ENCODE data around the gene MGLL. TPM values are rescaled to one million over a fixed set of nuclear protein-coding genes. Genes with fewer than 3 reads are reported as not detected.

MGLL gene
- total and polyA plus RNA-seq, 8 donors = 10.5 to 118 (median 37.9) TPM

GRCh38 chr3:127768346-127769008, 53.8 kb downstream of the MGLL start:
- DNase-seq = no peak

GRCh38 chr3:127767126-127767525, 55.2 kb downstream of the MGLL start:
- no peak for DNase-seq
- peaks cover 13 to 52% (median 21%) of the 10 kb centered on the region in 4 donors for H3K4me1 ChIP-seq
- TF ChIP-seq CTCF (IDR thresholded peaks at IDR 0.05) = no peak
- TF ChIP-seq POLR2AphosphoS5 (IDR thresholded peaks at IDR 0.05) = no peak
- no peak for TF ChIP-seq POLR2A (IDR thresholded peaks at IDR 0.05)
- no peak for TF ChIP-seq EP300 (IDR thresholded peaks at IDR 0.05)
- H3K9me3 ChIP-seq = peaks cover 0 to 8% (median 7%) of the 10 kb centered on the region in 4 donors
- no peaks in the 10 kb centered on the region for H3K36me3 ChIP-seq
- H3K4me3 ChIP-seq = no peak overlapping the region
- intact Hi-C loops (cut with DNase I; ENCODE audit: low total_unique reads) = no loop called here
- no peaks in the 10 kb centered on the region for H3K27me3 ChIP-seq
- WGBS, 5 donors = 26 to 65% (median 39%) methylated on average over 1 of the region's 1 CpG
- H3K27ac ChIP-seq = peak overlapping the region in 1 of 5 donors; percentile 71

More at GRCh38 chr3:127768346-127769008, 53.8 kb downstream of the MGLL start:
- Histone ChIP-seq H3K36me3 (no peaks in the 10 kb centered on the region), H3K4me3 (no peak overlapping the region), H3K4me1 (peaks cover under 1 to 38% (median 8%) of the 10 kb centered on the region in 4 donors), H3K9me3 (peaks cover 0 to 8% (median 7%) of the 10 kb centered on the region in 4 donors), H3K27ac (peak overlapping the region; percentile 42 to 74 (median 62)), H3K27me3 (no peaks in the 10 kb centered on the region)
- no peak for TF ChIP-seq CTCF (IDR thresholded peaks at IDR 0.05)
- peak in 1 of 3 donors; percentile 52 for TF ChIP-seq POLR2AphosphoS5 (IDR thresholded peaks at IDR 0.05)
- no peak for TF ChIP-seq EP300 (IDR thresholded peaks at IDR 0.05)
- intact Hi-C loops (cut with DNase I; ENCODE audit: low total_unique reads) = no loop called here
- WGBS, 5 donors = 54 to 77% (median 75%) methylated on average over 4 of the region's 4 CpGs

- Histone ChIP-seq H3K27me3 (no peaks in the 10 kb centered on the region), H3K9me3 (peaks cover 0 to 8% (median 7%) of the 10 kb centered on the region in 4 donors), H3K4me3 (no peak overlapping the region), H3K4me1 (peaks cover 20 to 59% (median 30%) of the 10 kb centered on the region in 4 donors), H3K27ac (no peak overlapping the region), H3K36me3 (no peaks in the 10 kb centered on the region)
- TF ChIP-seq POLR2A (IDR thresholded peaks at IDR 0.05) (no peak), POLR2AphosphoS5 (IDR thresholded peaks at IDR 0.05) (no peak), CTCF (IDR thresholded peaks at IDR 0.05) (no peak), EP300 (IDR thresholded peaks at IDR 0.05) (no peak)
- no peak for DNase-seq
- intact Hi-C loops (cut with DNase I; ENCODE audit: low total_unique reads) = no loop called here
- WGBS, 5 donors = 91 to 95% (median 93%) methylated on average over 7 of the region's 7 CpGs
Observed at GRCh38 chr3:127765735-127766134, 56.6 kb downstream of the MGLL start.

GRCh38 chr3:127764841-127765362, 57.4 kb downstream of the MGLL start:
- H3K4me1 ChIP-seq = peaks cover 20 to 59% (median 30%) of the 10 kb centered on the region in 4 donors
- no peaks in the 10 kb centered on the region for H3K27me3 ChIP-seq
- intact Hi-C loops (cut with DNase I; ENCODE audit: low total_unique reads) = no loop called here
- peaks cover 0 to 8% (median 7%) of the 10 kb centered on the region in 4 donors for H3K9me3 ChIP-seq
- TF ChIP-seq EP300 (IDR thresholded peaks at IDR 0.05) (no peak), CTCF (IDR thresholded peaks at IDR 0.05) (no peak), POLR2AphosphoS5 (IDR thresholded peaks at IDR 0.05) (no peak), POLR2A (IDR thresholded peaks at IDR 0.05) (no peak)
- no peaks in the 10 kb centered on the region for H3K36me3 ChIP-seq
- WGBS, 5 donors = 70 to 81% (median 77%) methylated on average over 5 of the region's 5 CpGs
- no peak overlapping the region for H3K4me3 ChIP-seq
- no peak for DNase-seq
- H3K27ac ChIP-seq = no peak overlapping the region
